ENCODE data around the gene LRRC2. TPM values are rescaled to one million over a fixed set of nuclear protein-coding genes. Genes with fewer than 3 reads are reported as not detected.

Gene LRRC2
- total and polyA plus RNA-seq, 2 donors (not counting 1 experiment from before 2014, with no cell fraction given), result 3.8 to 6.0 TPM

DNA sequence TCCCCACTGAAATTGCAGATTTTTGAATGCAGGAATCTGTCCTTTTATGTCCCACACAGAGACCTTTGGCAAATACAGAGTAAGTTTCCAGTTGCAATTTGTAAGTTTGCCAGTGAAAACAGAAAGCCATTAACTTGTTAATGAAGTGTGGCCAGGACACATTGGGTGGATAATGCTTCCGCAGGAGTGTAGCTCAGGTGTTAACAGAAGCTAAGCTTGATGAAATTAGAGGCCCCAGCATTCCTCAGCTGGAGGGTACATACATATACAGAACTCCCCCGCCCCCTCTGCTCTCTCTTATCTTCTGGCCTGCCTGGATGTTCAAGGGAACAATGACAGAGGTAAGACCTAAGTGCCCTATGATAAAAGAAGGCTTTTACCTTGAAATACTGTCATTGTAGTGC, 8.1 kb upstream of the LRRC2 start:
- Histone ChIP-seq H4K20me1 (ENCODE audit: control insufficient read depth, extremely low read depth, insufficient read depth, low read length) (no peaks in the 10 kb centered on the region), H2AFZ (ENCODE audit: low read length) (no peak overlapping the region), H3K4me3 (replicated peaks in 1 of 4; ENCODE audit: control extremely low read depth in 1 of 4, insufficient read depth in 1 of 4, low read depth in 3 of 4, low read length in 4 of 4) (no peak overlapping the region), H3K4me2 (ENCODE audit: extremely low read depth, insufficient read depth, low read length) (no peak overlapping the region), H3K27me3 (ENCODE audit: control insufficient read depth, insufficient read depth, low read length) (no peaks in the 10 kb centered on the region), H3K79me2 (ENCODE audit: control insufficient read depth, insufficient read depth, low read length) (no peaks in the 10 kb centered on the region), H3K36me3 (ENCODE audit: control insufficient read depth, insufficient read depth, low read length) (no peaks in the 10 kb centered on the region), H3K9me3 (ENCODE audit: control insufficient read depth, insufficient read depth, low read depth, low read length) (no peaks in the 10 kb centered on the region), H3K4me1 (ENCODE audit: control insufficient read depth, extremely low read depth, insufficient read depth, low read length) (no peaks in the 10 kb centered on the region), H3K9ac (ENCODE audit: insufficient read depth, low read length) (no peak overlapping the region), H3K27ac (ENCODE audit: insufficient read depth, low read length) (no peak overlapping the region)
- TF ChIP-seq EZH2 (IDR thresholded peaks at IDR 0.05; ENCODE audit: low read length, missing control alignments) (no peak), CTCF (conservative IDR thresholded peaks at IDR 0.05 in 1 of 2, IDR thresholded peaks at IDR 0.05 in 1 of 2; ENCODE audit: low read depth in 1 of 2, low read length in 2 of 2) (no peak)
- no peak for DNase-seq (ENCODE audit: low read depth in 2 of 2)

DNA sequence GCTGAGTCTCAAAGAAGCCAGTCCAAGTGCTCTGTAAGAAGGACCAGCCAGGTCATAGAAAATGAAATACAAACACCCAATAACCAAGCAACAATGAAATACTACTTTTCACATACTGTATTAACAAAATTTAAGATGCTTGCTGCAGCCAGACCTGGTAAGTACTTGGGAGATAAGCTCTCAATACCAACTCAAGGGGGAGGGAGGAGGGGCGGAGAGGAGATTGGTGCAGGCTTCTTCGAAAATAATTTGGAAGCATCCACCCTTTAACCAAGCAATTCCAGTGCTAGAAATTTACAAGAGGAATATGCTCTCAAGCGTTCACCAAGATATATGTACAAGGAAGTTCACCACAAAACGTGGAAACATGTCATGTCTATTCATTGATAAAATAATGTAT, 7.6 kb upstream of the LRRC2 start:
- Histone ChIP-seq H2AFZ (ENCODE audit: low read length) (no peak overlapping the region), H3K9me3 (ENCODE audit: control insufficient read depth, insufficient read depth, low read depth, low read length) (no peaks in the 10 kb centered on the region), H3K4me3 (replicated peaks in 1 of 4; ENCODE audit: control extremely low read depth in 1 of 4, insufficient read depth in 1 of 4, low read depth in 3 of 4, low read length in 4 of 4) (no peak overlapping the region), H4K20me1 (ENCODE audit: control insufficient read depth, extremely low read depth, insufficient read depth, low read length) (no peaks in the 10 kb centered on the region), H3K79me2 (ENCODE audit: control insufficient read depth, insufficient read depth, low read length) (no peaks in the 10 kb centered on the region), H3K4me2 (ENCODE audit: extremely low read depth, insufficient read depth, low read length) (no peak overlapping the region), H3K9ac (ENCODE audit: insufficient read depth, low read length) (no peak overlapping the region), H3K27me3 (ENCODE audit: control insufficient read depth, insufficient read depth, low read length) (no peaks in the 10 kb centered on the region), H3K36me3 (ENCODE audit: control insufficient read depth, insufficient read depth, low read length) (no peaks in the 10 kb centered on the region), H3K4me1 (ENCODE audit: control insufficient read depth, extremely low read depth, insufficient read depth, low read length) (no peaks in the 10 kb centered on the region), H3K27ac (ENCODE audit: insufficient read depth, low read length) (no peak overlapping the region)
- TF ChIP-seq EZH2 (IDR thresholded peaks at IDR 0.05; ENCODE audit: low read length, missing control alignments) (no peak), CTCF (conservative IDR thresholded peaks at IDR 0.05 in 1 of 2, IDR thresholded peaks at IDR 0.05 in 1 of 2; ENCODE audit: low read depth in 1 of 2, low read length in 2 of 2) (no peak)
- no peak for DNase-seq (ENCODE audit: low read depth in 2 of 2)

DNA sequence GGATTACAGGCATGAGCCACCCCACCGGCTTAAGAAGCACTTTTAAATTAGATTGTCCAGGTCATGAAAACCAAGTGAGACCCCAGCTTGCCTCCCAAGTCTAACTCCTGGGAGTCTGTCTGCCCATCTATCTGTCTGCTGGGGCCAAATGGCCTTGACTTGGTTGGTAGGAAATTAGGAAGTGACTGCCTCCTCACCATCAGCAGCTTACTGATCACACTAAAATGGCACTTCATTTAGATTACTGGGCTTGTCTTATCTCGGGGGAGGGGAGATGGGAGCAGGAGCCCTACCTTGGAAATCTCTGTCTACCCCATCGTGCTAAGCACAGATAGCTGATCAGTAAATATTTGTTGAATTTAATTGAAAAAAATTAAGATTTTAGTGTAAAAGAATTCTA, 5.6 kb upstream of the LRRC2 start:
- no peak for DNase-seq (ENCODE audit: low read depth in 2 of 2)
- Histone ChIP-seq H3K4me1 (ENCODE audit: control insufficient read depth, extremely low read depth, insufficient read depth, low read length) (no peaks in the 10 kb centered on the region), H3K9ac (ENCODE audit: insufficient read depth, low read length) (no peak overlapping the region), H3K9me3 (ENCODE audit: control insufficient read depth, insufficient read depth, low read depth, low read length) (no peaks in the 10 kb centered on the region), H3K27ac (ENCODE audit: insufficient read depth, low read length) (no peak overlapping the region), H3K79me2 (ENCODE audit: control insufficient read depth, insufficient read depth, low read length) (no peaks in the 10 kb centered on the region), H2AFZ (ENCODE audit: low read length) (no peak overlapping the region), H4K20me1 (ENCODE audit: control insufficient read depth, extremely low read depth, insufficient read depth, low read length) (no peaks in the 10 kb centered on the region), H3K4me3 (replicated peaks in 1 of 4; ENCODE audit: control extremely low read depth in 1 of 4, insufficient read depth in 1 of 4, low read depth in 3 of 4, low read length in 4 of 4) (no peak overlapping the region), H3K36me3 (ENCODE audit: control insufficient read depth, insufficient read depth, low read length) (no peaks in the 10 kb centered on the region), H3K27me3 (ENCODE audit: control insufficient read depth, insufficient read depth, low read length) (no peaks in the 10 kb centered on the region), H3K4me2 (ENCODE audit: extremely low read depth, insufficient read depth, low read length) (no peak overlapping the region)
- no peak for TF ChIP-seq EZH2 (IDR thresholded peaks at IDR 0.05; ENCODE audit: low read length, missing control alignments)
- no peak for TF ChIP-seq CTCF (conservative IDR thresholded peaks at IDR 0.05 in 1 of 2, IDR thresholded peaks at IDR 0.05 in 1 of 2; ENCODE audit: low read depth in 1 of 2, low read length in 2 of 2)
